Karpas-422 (cell line): Measurements from ENCODE around the gene PPP1R1A. TPM values are rescaled to one million over a fixed set of nuclear protein-coding genes. Genes with fewer than 3 reads are reported as not detected.

Experiments
- DNase-seq: peaks from one replicate; pipeline ENCODE4 v3.0.0-alpha.2; 2015
- H2AFZ ChIP-seq: fragments of 200-600 bp; sonication (generic); 2 replicates; pipeline ENCODE4 v1.6.1; 2014; ENCODE audit warnings: antibody characterized with exemption, low read length, mixed read lengths
- H3K27ac ChIP-seq: fragments of 200-600 bp; sonication (generic); 2 replicates; pipeline ENCODE4 v1.5.1; 2014; ENCODE audit warnings: mild to moderate bottlenecking, low read length, moderate library complexity
- H3K27me3 ChIP-seq: fragments of 200-600 bp; sonication (generic); 2 replicates; pipeline ENCODE4 v1.6.1; 2014; ENCODE audit warnings: low read length, mixed read lengths
- H3K36me3 ChIP-seq: fragments of 200-600 bp; sonication (generic); 2 replicates; pipeline ENCODE4 v1.6.1; 2014; ENCODE audit warnings: low read length, mixed read lengths; ENCODE audit not compliant: insufficient read depth
- H3K4me1 ChIP-seq: fragments of 200-600 bp; sonication (generic); 2 replicates; pipeline ENCODE4 v1.6.1; 2014; ENCODE audit warnings: mild to moderate bottlenecking, low read length, mixed read lengths
- H3K4me2 ChIP-seq: fragments of 200-600 bp; sonication (generic); 2 replicates; pipeline ENCODE4 v1.6.1; 2014; ENCODE audit warnings: low read length, low read depth, mild to moderate bottlenecking; ENCODE audit not compliant: poor library complexity, severe bottlenecking
- H3K4me3 ChIP-seq: fragments of 200-600 bp; sonication (generic); 2 replicates; pipeline ENCODE4 v1.5.1; 2014; ENCODE audit warnings: mild to moderate bottlenecking, antibody characterized with exemption, low read length, mixed read lengths
- H3K79me2 ChIP-seq: fragments of 200-600 bp; sonication (generic); 2 replicates; pipeline ENCODE4 v1.6.1; 2014; ENCODE audit warnings: mild to moderate bottlenecking, low read length, mixed read lengths
- H3K9ac ChIP-seq: fragments of 200-600 bp; sonication (generic); 2 replicates; pipeline ENCODE4 v1.6.0; 2014; ENCODE audit warnings: low read length
- H3K9me2 ChIP-seq: fragments of 200-600 bp; sonication (generic), shearing (Covaris generic); replicated peaks from 2 replicates; pipeline ENCODE4 v1.6.0; 2014; ENCODE audit warnings: mild to moderate bottlenecking, low read length, moderate library complexity; ENCODE audit not compliant: insufficient read depth
- H3K9me3 ChIP-seq: fragments of 300-700, 200-600 bp; sonication (generic); 2 replicates; pipeline ENCODE4 v1.6.1; 2014; ENCODE audit warnings: low read length, mixed read lengths
- H4K20me1 ChIP-seq: fragments of 200-600 bp; sonication (generic); 2 replicates; pipeline ENCODE4 v1.6.1; 2014; ENCODE audit warnings: mild to moderate bottlenecking, antibody characterized with exemption, low read length, low read depth; ENCODE audit not compliant: insufficient read depth
- total RNA-seq: library from RNA; depleted of rRNA; stranded (reverse); fragments of >200 nt; shearing (Covaris generic); gene quantifications from 2 replicates; pipeline ENCODE4 v1.2.3, GENCODE V29; 2014; ENCODE audit warnings: low replicate concordance; rRNA removed

The PPP1R1A gene, protein sequence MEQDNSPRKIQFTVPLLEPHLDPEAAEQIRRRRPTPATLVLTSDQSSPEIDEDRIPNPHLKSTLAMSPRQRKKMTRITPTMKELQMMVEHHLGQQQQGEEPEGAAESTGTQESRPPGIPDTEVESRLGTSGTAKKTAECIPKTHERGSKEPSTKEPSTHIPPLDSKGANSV
- total RNA-seq = not detected in 2 replicates

DNA sequence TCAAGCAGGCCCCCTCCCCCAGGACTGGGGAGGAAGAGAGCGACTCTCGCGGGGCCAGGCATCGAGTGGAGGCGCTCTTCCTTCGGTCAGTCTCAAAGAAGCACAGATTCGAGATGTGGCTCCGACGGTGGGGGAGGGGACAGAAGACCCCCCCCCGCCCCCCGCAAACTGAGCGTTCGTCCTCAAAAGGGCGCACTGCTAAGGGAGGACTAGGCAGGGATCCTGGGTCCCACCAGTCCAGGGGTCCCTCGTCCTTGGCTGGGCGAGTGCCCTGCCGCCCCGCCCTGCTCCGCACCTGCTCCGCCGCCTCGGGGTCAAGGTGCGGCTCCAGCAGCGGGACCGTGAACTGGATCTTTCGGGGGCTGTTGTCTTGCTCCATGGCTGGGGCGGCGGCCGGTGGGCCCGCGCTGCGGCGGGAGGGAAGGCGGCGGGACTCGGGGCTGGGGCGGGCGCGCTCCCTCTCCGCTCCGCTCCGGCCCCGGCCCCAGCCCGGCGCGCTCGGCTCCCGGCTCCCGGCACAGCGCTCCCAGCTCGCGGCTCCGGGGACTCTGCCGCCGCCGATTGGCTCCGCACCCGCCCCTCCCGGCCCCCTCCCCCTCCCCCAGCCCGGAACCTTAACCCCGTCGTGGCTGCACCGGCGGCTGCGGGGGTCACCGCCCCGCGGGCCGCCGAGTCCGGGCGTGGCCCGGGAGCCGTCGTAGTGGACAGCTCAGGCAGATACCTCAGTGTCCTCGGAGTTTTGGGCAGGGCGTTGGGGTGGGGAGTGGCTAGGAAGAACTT, at the start of gene PPP1R1A:
PPP1R1A (minus strand) TSS at position 550 of the 780 bp plus-strand sequence; CDS start at position 379, 171 bp downstream.
- H3K79me2 ChIP-seq = no peaks in the 10 kb centered on the region
- no peak within 1 kb of the TSS for H3K27ac ChIP-seq
- no peaks in the 10 kb centered on the region for H3K27me3 ChIP-seq
- H3K4me3 ChIP-seq = no peak within 1 kb of the TSS
- H2AFZ ChIP-seq = no peak within 1 kb of the TSS
- H3K9me3 ChIP-seq = no peaks in the 10 kb centered on the region
- no peak for DNase-seq
- no peak within 1 kb of the TSS for H3K4me2 ChIP-seq
- no peaks in the 10 kb centered on the region for H4K20me1 ChIP-seq
- H3K9me2 ChIP-seq = no peaks in the 10 kb centered on the region
- H3K36me3 ChIP-seq = no peaks in the 10 kb centered on the region
- H3K9ac ChIP-seq = no peak within 1 kb of the TSS
- no peaks in the 10 kb centered on the region for H3K4me1 ChIP-seq

DNA sequence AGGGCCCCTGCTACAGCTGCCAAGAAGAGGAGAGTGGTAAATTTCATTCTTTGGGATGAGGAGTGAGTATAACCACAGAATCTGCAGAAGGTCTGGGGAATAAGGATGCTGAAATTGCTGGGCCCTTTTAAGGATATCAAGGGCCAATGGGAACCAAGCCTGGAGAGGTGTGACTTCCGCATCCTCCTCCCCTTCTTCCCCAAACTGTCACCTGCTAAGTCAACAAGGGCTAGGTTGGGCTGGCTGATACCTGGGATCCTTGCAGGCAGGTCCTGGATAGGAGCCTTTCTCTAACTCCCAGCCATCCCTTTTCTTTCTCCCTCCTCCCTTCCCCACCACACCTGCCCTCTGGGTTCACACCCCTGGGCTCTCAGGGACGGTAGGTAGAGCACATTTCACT, 46.3 kb upstream of the PPP1R1A start, which contains the start of gene LACRT:
LACRT (minus strand) TSS at position 101 of the 400 bp plus-strand sequence; CDS start at position 47, 54 bp downstream.
- Histone ChIP-seq H3K79me2 (no peaks in the 10 kb centered on the region), H3K9ac (no peak within 1 kb of the TSS), H3K4me3 (no peak within 1 kb of the TSS), H3K4me1 (no peaks in the 10 kb centered on the region), H3K9me2 (no peaks in the 10 kb centered on the region), H3K27ac (no peak within 1 kb of the TSS), H2AFZ (no peak within 1 kb of the TSS), H3K27me3 (no peaks in the 10 kb centered on the region), H3K36me3 (no peaks in the 10 kb centered on the region), H3K4me2 (no peak within 1 kb of the TSS), H4K20me1 (no peaks in the 10 kb centered on the region), H3K9me3 (no peaks in the 10 kb centered on the region)
- no peak for DNase-seq

DNA sequence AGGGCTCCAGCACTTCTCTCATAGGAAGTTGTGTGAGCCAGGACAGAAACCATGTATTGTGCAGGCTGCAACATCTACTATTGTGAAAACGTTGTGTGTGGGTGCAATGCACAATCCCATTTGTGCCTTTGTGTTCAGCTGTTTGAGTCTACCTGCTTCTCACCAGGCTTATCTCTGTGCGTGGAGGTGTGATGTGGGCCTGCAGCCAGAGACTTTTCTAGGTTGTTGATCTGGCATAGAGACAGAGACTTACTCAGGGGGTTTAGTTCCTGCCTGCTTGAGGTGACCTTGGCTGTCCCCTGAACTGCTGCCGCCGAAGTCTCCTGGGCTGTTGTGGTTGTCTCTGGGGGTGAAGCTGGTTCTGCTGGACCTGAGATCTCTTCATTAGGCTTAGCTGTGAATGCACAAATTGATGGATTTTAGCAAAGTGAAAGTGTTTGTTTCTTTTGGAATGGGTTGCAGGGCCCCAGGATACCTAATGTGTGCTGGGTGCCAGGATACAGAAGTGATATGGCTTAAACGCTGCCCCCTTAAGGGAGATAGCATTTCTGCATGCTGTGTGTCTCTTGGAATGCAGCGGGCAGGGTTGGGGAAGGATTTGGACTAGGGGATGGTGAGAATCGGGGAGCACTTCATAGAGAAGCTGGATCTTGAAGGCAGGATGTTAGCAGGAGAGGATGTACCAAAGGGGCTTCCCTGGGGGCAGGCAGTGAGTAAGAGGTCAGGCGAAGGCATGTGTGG, 43.7 kb upstream of the PPP1R1A start:
- no peak overlapping the region for H3K9ac ChIP-seq
- no peaks in the 10 kb centered on the region for H3K4me1 ChIP-seq
- H4K20me1 ChIP-seq = no peaks in the 10 kb centered on the region
- H3K4me3 ChIP-seq = no peak overlapping the region
- no peak overlapping the region for H3K4me2 ChIP-seq
- no peak overlapping the region for H2AFZ ChIP-seq
- H3K9me3 ChIP-seq = no peaks in the 10 kb centered on the region
- no peaks in the 10 kb centered on the region for H3K36me3 ChIP-seq
- H3K27ac ChIP-seq = no peak overlapping the region
- DNase-seq = no peak
- H3K9me2 ChIP-seq = no peaks in the 10 kb centered on the region
- no peaks in the 10 kb centered on the region for H3K79me2 ChIP-seq
- H3K27me3 ChIP-seq = no peaks in the 10 kb centered on the region

DNA sequence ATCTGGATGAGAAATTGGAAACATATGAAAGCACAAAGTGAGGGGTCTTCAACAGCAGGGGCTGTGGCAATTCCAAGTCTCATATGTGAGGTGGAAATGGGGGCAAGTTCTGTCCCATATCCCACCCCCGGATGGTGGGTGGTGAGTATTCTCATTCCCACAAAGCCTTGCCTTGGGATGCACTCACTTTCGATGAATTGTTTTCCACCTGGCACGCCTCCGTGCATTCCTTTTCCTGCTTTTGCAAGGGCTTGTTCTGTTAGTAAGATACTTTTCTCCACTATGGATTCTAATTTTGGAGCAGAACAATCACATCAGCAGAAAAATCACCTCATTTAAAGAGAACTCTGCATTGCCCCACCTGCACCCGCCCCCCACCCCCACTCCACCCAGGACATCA, 43.1 kb upstream of the PPP1R1A start:
- no peak overlapping the region for H3K4me2 ChIP-seq
- H3K27me3 ChIP-seq = no peaks in the 10 kb centered on the region
- no peak overlapping the region for H3K27ac ChIP-seq
- H3K9ac ChIP-seq = no peak overlapping the region
- H3K9me3 ChIP-seq = no peaks in the 10 kb centered on the region
- H4K20me1 ChIP-seq = no peaks in the 10 kb centered on the region
- H3K4me1 ChIP-seq = no peaks in the 10 kb centered on the region
- no peaks in the 10 kb centered on the region for H3K36me3 ChIP-seq
- H3K79me2 ChIP-seq = no peaks in the 10 kb centered on the region
- H3K9me2 ChIP-seq = no peaks in the 10 kb centered on the region
- DNase-seq = no peak
- no peak overlapping the region for H2AFZ ChIP-seq
- no peak overlapping the region for H3K4me3 ChIP-seq

DNA sequence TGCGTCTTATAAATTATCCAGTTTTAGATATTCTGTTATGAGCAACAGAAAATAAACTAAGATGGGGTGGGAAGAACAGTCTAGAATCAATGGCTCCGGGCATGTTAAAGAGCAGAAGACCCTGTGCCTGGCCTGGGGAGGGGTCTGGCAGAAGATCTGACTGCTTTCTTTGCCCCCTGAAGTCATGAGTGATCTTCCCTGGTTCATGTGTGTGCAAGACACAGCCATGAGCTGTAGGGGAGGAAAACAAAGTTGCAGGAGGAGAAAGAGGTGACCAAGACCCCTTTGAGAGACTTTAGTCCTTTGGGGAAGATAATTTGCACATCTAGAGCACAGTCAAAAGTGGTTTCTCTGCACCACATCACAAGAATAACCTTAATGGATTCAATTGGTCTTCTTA, 41.5 kb upstream of the PPP1R1A start:
- no peak overlapping the region for H3K9ac ChIP-seq
- no peaks in the 10 kb centered on the region for H4K20me1 ChIP-seq
- no peaks in the 10 kb centered on the region for H3K9me3 ChIP-seq
- H3K27me3 ChIP-seq = no peaks in the 10 kb centered on the region
- H2AFZ ChIP-seq = no peak overlapping the region
- no peak overlapping the region for H3K4me3 ChIP-seq
- H3K4me2 ChIP-seq = no peak overlapping the region
- no peaks in the 10 kb centered on the region for H3K79me2 ChIP-seq
- no peak overlapping the region for H3K27ac ChIP-seq
- no peak for DNase-seq
- H3K4me1 ChIP-seq = no peaks in the 10 kb centered on the region
- no peaks in the 10 kb centered on the region for H3K36me3 ChIP-seq
- no peaks in the 10 kb centered on the region for H3K9me2 ChIP-seq

DNA sequence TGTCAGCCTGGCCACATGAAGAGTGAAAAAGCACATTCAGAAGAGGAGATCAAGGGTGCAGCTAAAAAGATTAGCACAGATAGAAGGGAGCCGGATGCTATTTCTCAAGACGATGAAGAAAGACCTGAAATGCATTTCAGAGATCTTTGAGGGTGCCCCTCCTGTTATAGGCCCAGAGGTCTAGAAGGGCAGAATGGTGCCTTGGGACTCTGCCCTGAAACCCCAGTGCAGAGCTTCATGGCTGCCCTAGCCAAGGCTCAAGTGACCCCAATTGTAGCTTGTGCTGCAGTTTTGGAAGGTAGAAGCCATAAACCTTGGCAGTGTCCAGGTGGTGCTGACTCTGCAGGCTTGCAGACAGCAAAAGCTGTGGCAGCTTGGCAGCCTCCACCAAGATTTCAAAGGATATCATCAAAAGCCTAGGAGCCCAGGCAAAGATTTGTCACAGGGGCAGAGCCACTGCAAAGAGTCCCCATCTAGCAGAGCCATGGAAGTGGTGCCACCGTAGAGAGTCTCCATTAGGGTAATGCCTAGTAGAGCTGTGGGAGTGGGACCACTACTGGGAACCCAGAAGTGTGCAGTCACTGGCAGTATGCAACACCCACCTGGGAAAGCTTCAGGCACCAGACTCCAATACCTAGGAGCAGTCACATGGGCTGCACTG, 39.9 kb upstream of the PPP1R1A start:
- Histone ChIP-seq H3K4me3 (no peak overlapping the region), H3K36me3 (no peaks in the 10 kb centered on the region), H3K27ac (no peak overlapping the region), H3K4me1 (no peaks in the 10 kb centered on the region), H3K79me2 (no peaks in the 10 kb centered on the region), H3K4me2 (no peak overlapping the region), H3K9ac (no peak overlapping the region), H4K20me1 (no peaks in the 10 kb centered on the region), H3K9me3 (no peaks in the 10 kb centered on the region), H3K27me3 (no peaks in the 10 kb centered on the region), H3K9me2 (no peaks in the 10 kb centered on the region), H2AFZ (no peak overlapping the region)
- no peak for DNase-seq

DNA sequence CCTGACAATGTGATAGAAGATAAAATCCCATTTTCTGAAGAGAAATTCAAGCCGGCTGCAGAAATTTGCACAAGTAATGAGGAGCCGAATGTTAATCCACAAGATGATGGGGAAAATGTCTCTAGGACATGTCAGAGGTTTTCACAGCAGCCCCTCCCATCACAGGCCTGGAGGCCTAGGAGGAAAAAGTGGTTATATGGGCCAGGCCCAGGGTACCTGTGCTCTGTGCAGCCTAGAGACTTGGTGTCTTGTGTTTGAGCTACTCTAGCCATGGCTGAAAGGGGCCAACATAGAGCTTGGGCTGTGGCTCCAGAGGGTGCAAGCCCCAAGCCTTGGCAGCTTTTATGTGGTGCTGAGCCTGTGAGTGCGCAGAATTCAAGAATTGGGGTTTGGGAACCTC, 38.8 kb upstream of the PPP1R1A start:
- no peaks in the 10 kb centered on the region for H3K36me3 ChIP-seq
- no peaks in the 10 kb centered on the region for H3K27me3 ChIP-seq
- H2AFZ ChIP-seq = no peak overlapping the region
- H3K4me3 ChIP-seq = no peak overlapping the region
- H3K4me1 ChIP-seq = no peaks in the 10 kb centered on the region
- H3K27ac ChIP-seq = no peak overlapping the region
- no peaks in the 10 kb centered on the region for H3K9me3 ChIP-seq
- DNase-seq = no peak
- H3K79me2 ChIP-seq = no peaks in the 10 kb centered on the region
- no peaks in the 10 kb centered on the region for H4K20me1 ChIP-seq
- H3K4me2 ChIP-seq = no peak overlapping the region
- no peak overlapping the region for H3K9ac ChIP-seq
- H3K9me2 ChIP-seq = no peaks in the 10 kb centered on the region

DNA sequence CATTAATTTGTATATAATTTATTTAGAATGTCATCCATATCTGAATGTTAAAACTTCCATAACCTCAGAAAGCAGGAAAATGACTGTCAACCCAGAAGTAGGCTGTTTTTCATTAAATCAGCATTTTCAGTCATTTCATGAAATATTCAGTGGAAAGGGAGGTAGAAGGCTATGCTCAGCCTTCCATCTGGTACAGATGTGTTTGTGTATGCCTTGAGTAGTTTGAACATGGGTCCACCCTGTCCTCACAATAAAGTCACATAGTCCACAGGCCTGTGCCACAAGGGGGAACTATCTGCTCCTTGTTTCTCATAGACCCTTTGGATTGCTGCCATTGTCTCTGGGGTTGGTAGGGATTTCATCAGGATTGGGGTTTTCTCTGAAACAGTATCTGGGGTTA, 37.1 kb upstream of the PPP1R1A start:
- Histone ChIP-seq H4K20me1 (no peaks in the 10 kb centered on the region), H3K4me2 (no peak overlapping the region), H3K27me3 (no peaks in the 10 kb centered on the region), H3K4me3 (no peak overlapping the region), H3K27ac (no peak overlapping the region), H3K9me3 (no peaks in the 10 kb centered on the region), H3K9me2 (no peaks in the 10 kb centered on the region), H3K9ac (no peak overlapping the region), H3K36me3 (no peaks in the 10 kb centered on the region), H3K79me2 (no peaks in the 10 kb centered on the region), H3K4me1 (no peaks in the 10 kb centered on the region), H2AFZ (no peak overlapping the region)
- no peak for DNase-seq
